ENCODE measurements around the gene FKBP1C.
"Not testable (repeated sequence)": the region's sequence is repeated elsewhere in the genome, so short reads cannot be mapped to it uniquely, and the experiment has no call there.

FKBP1C gene

DNA sequence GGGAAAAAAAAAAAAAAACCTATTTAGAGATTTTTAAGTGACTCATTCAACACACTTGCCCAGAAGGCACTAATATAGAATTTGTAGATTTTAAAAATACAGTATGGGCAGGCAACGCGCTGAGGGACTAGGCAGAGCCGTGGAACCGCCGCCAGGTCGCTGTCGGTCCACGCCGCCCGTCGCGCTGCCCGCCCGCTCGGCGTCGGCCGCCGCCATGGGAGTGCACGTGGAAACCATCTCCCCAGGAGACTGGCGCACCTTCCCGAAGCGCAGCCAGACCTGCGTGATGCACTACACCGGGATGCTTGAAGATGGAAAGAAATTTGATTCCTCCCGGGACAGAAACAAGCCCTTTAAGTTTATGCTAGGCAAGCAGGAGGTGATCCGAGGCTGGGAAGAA lies at the start of gene FKBP1C:
Gene FKBP1C (plus strand): TSS at position 127 of the 400 bp plus-strand sequence.
- not testable (repeated sequence) for DNase-seq

DNA sequence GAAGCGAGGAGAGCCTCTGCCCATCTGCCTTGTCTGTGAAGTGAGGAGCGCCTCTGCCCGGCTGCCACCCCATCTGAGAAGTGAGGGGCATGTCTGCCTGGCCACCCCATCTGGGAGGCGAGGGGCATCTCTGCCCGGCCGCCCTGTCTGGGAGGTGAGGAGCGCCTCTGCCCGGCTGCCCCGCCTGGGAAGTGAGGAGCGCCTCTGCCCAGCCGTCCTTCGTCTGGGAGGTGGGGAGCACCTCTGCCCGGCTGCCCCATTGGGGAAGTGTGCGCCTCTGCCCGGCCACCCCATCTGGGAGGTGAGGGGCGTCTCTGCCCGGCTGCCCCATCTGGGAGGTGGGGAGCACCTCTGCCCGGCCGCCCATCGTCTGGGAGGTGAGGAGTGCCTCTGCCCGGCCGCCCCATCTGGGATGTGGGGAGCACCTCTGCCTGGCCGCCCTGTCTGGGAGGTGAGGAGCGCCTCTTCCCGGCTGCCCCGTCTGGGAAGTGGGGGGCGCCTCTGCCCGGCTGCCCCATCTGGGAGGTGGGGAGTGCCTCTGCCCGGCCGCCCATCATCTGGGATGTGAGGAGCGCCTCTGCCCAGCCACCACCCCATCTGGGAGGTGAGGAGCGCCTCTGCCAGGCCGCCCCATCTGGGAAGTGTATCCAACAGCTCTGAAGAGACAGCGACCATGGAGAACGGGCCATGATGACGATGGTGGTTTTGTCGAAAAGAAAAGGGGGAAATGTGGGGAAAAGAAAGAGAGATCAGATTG lies 47.0 kb upstream of the FKBP1C start:
- DNase-seq: not testable (repeated sequence)

DNA sequence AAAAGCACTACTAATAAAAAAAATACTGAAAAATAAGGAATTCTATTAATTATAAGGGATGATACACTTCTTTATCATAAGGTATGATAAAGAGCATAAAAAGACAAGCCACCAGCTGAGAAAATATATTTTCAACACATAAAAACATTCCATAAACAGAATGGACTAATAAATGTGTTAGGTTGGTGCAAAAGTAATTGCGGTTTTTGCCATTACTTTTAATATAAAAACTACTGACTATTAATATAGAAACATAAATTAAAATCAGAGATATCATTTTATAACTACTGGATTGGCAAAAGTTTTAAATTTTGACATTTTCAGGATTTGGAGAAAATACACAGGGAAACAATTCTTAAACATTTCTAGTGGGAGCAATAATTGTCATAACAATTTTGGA lies 37.1 kb upstream of the FKBP1C start:
- DNase-seq: no peak

DNA sequence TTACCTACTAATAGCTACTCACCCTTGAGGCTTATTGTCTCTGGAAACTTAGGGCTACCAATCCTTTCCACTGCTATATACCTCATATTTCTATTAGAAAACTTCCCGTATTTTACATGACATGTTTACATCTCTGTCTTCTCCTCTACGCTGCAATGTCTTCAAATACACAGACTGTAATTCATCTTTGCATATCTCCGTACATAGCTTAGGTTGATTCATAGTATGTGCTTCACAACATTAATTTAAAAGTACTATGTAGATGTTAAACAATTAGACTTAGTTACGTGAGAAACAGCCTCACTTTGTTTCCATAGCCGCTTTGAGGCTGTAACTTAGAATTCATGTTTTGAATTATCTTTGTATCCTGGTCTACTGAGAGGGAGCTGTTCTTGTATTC lies 35.1 kb upstream of the FKBP1C start:
- no peak for DNase-seq

DNA sequence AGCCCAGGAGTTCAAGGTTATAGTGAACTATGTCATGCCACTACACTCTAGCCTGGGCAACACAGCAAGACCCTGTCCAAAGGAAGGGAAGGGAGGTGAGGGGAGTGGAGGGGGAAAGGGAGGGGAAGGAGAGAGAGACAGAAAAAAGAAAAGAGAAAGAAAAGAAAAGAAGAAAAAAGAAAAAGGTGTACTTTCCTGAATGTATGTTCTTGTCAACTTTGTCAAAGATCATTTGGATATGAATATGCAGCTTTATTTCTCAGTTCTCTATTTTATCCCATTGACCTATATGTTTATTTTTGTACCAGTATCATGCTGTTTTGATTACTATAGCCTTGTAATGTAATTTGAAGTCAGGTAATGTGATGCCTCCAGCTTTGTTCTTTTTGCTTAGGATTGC lies 30.9 kb upstream of the FKBP1C start:
- DNase-seq: no peak

DNA sequence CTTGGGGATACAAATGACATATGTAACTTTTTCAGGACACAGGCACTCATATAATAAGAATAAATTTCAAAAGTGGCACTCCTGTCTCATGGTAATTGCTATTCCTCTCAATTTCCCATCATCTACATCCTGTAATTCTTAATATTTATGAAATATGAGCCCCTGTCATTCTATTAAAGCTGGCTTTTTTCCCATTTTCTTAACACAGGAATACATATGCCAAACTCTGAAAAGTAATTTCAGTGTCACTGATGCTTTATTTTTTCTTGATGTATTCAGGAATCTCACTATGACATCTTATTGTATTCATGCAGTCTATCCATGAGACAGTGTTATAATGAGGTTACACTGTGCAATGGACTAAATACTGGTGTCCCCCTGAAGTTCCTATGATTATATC lies 24.3 kb upstream of the FKBP1C start:
- DNase-seq: no peak

DNA sequence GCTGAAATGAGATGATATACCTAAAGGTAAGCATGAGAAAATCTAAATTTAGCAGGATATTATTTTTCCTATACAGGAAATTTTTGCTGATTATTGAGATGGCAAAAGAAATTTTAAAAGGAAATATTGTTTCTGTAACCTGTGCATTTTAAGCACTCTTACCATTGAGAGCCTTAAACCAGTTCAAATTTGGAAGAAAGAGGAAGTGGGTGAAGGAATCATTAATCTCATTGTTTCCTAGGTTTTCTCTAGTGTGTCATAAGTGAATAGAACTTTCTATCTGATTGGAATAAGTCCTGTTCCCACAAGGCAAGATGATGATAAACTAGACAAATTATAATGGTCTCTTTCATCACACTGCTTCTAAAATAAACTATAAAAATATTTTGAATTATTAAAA lies 22.4 kb upstream of the FKBP1C start:
- DNase-seq: no peak

DNA sequence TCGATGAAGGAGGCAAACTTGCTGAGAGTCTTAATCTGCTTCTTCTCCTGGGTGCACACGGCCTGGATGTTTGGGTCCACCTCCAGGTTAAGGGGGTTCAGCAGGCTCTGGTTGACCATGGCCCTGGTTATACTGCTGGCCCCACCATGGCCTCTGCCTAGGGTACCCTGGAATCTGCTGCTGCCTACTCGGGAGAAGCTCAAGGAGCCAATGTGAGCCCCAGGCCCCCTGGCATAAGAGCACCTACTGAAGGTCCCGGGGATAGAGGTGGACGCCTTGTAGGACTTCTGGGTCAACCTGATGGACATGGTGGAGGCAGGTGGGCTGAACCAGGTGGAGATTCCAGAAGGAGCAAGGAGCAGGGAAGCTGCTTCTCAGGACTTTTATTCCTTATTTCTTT lies 17.9 kb upstream of the FKBP1C start:
- no peak for DNase-seq

DNA sequence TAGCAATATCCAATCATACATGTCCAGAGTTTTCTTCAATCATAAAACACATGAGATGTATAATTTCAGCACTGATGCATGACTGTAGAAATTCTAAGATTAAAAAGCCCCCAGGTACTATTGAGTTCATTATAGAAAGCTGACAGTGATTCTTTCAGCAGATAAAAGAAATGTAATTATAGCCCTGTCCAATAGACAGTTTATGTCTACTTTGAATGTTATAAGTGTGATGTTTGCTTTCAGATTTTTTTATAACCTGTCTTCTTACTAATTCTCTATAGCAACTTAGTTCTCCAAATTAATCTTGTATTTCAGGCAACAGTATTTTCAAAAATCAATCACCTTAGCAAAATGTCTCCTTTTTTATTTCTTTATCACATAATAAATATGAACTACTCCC lies 13.5 kb upstream of the FKBP1C start:
- no peak for DNase-seq

DNA sequence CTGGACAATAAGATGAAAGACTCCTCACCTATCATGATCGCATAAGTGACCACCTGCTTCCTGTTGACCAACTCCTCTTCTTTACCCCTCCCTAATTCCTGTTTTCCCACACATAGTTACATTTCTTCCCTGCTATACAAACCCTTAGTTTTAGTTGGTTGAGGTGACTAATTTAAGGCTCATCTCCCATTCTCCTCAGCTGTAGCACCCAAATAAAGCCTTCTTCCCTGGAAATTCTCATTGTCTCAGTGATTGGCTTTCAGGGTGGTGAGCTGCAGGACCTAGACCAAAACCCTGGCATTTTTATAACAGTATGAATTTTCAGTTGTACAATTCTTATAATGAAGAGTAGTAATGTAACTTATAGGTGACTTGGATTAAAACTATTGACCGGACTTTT lies 2.1 kb downstream of the FKBP1C start:
- DNase-seq: no peak

DNA sequence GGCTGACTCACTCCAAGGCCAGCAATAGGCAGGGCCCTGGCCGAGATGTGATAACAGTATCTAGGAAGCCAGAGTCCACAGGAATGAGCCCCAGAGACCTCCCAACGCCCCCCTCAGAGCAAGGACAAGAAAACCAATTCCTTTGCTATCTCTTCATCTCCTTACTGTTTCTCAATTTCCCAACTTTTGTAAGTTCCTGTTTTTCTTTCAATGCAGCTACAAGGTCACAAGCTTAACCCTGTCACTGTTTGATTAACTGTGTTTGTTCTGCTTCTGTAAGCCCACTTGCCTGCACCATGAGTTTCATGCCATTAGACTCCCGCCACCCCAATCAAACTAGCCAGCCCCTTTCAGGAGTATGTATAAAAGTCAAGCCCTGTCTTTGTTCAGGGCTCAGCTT lies 3.5 kb downstream of the FKBP1C start:
- no peak for DNase-seq

DNA sequence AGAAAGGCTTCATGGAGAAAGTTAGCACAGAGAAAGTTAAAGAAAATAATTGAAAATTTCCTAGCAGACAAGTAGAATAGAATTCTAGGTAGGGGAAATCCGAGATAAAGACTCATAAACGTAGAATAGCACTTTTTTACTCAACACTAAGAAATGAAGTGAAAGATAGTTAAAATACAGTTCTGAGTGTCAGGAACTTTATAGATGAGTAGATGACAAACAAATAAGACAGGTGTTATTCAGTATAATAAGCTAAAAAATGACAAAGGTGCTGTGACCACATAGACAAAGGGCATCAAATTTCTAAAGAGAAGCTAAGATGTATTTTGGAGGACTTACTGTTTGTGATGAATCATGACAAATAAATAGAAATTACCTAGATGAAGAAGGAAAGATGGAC lies 12.9 kb downstream of the FKBP1C start:
- DNase-seq: no peak

DNA sequence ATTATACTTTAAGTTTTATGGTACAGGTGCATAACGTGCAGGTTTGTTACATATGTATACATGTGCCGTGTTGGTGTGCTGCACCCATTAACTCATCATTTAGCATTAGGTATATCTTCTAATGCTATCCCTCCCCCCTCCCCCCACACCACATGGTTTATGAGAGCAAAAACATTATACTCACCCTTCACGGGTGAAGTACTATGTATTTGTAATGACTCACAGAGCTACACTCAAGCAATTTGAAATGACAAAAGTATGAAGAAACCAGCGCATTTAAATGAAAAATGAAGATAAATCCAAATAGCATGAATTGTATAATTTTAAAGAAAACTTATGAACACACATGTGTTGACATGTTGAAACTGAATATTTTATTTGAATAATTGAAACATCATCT lies 14.7 kb downstream of the FKBP1C start:
- DNase-seq: not testable (repeated sequence)

DNA sequence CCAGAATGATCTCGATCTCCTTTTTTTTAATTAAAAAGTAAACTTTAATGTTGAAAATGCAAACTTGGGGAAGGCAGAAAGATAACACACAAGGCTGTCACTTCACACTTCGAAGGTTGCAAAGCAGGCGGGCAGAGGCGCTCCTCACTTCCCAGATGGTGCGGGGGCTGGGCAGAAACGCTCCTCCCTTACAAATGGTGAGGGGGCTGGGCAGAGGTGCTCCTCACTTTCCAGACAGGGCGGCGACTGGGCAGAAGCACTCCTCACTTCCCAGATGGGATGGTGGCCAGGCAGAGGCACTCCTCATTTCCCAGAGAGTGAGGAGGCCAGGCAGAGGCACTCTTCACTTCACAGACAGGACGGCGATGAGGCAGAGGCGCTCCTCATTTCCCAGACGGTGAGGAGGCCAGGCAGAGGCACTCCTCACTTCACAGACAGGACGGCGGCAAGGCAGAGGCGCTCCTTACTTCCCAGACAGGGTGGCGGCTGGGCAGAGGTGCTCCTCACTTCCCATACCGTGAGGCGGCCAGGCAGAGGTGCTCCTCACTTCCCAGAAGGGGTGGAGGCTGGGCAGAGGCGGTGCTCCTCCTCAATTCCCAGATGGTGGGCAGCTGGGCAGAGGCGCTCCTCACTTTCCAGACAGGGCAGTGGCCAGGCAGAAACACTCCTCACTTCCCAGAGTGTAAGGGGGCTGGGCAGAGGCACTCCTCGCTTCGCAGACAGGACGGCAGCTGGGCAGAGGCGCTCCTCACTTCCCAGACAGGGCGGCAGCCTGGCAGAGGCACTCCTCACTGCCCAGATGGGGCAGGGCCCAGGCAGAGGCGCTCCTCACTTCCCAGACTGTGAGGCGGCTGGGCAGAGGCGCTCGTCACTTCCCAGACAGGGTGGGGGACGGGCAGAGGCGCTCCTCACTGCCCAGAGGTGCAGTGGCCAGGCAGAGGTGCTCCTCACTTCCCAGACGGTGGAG lies 16.9 kb downstream of the FKBP1C start:
- not testable (repeated sequence) for DNase-seq

DNA sequence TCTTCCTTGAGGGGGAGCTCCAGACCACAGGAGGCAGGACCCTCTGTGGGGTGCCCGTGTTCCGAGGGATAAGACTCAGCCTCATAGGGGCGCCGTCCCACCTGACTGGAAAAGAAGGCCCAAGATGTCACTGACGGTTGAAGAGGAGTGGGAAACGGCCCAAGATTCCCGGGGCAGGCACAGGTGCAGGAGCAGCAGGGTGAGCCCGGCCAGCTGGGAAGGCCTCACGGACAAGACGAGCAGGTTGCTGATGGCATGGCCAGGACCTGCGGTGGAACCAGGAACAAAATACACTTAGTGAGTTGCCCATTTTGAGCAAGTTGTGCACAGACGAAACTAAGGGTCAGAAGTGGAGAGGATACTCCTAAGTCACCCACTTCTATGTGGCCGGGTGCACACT lies 18.8 kb downstream of the FKBP1C start:
- DNase-seq: not testable (repeated sequence)

DNA sequence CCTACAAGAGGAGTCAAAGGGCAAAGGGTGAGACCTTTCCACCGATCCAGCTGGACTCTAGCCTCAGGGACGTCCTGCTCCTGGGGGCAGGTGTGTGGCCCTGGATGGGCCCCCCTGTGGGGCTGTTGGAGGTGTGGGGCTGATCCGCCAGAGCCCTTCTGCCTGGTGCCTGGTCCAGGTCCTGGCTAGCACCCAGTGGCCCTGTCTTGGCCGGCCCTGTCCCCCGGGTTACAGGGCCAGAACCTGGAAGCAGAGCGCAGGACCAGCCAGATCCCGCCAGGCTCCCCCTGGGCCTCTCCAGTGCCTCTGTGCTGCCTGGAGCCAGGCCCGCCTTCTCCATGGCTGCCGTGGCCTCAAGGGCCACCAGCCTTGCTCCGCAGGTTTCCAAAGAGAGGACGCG lies 19.2 kb downstream of the FKBP1C start:
- DNase-seq: not testable (repeated sequence)

DNA sequence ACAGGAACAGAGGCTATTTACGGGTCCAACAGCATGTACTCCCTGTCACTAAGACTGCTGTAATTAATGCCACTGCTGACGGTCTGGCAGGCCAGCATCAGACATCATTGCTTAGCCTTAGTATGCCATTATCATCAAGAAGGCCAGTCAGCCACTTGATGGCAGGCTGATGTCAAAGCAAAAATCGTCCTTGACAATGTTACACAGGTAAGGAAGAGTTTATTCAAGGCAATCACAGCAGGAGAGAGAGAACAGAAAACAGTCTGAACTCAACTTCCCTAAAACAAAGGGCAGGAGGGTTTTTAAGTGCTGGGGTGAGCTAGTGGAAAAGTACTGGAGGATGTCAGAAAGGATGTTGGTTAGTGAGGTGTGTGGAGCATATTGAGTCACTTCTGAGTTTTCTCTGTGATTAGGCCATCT lies 25.1 kb downstream of the FKBP1C start:
- no peak for DNase-seq

DNA sequence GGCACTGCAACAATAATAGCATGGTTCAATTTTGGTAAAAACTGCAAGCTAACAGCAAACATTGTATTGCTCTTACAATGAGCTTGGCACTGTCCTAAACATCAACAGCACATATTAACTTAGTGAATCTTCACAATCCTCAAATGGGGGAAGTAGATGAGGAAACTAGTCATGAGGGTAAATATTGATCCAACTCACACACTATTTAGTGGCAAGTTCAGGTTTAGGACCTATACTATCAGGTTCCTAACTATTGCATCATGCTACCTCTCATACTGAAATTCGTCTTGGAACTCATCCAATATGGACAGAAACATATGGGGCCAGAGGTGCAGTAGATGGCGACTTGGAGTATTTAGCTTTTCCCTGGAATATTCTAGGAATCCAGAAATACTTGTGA lies 34.2 kb downstream of the FKBP1C start:
- no peak for DNase-seq

DNA sequence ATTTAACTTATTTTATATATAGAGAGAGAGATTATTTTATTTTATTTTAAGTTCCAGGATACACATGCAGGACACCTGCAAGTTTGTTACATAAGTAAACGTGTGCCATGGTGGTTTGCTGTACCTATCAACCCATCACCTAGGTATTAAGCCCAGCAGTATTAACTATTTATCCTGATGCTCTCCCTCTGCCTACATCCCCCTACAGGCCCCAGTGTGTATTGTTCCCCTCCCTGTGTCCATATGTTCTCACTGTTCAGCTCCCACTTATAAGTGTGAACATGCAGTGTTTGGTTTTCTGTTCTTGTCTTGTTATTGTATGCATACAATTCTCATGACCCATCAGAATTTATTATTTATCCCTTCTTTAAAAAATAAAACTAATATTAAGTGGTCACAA lies 34.6 kb downstream of the FKBP1C start:
- DNase-seq: no peak

DNA sequence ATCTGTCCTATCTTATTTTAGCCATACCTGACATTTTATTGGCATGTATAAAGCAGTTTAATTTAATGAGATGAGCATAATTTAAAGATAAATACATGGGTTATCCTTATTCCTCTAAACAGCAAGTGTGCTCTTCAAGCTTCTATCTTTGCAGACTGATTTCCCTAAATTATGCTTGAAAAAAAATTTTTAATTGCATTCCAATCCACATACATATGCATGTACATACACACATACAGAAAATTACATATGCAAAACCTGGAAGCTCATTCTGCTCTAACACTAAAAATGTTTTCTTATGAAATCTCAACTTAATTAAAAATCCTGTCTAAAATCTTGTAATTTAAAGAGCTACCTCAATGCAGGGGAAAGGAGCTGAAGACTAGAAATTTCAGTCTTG lies 35.3 kb downstream of the FKBP1C start:
- no peak for DNase-seq

DNA sequence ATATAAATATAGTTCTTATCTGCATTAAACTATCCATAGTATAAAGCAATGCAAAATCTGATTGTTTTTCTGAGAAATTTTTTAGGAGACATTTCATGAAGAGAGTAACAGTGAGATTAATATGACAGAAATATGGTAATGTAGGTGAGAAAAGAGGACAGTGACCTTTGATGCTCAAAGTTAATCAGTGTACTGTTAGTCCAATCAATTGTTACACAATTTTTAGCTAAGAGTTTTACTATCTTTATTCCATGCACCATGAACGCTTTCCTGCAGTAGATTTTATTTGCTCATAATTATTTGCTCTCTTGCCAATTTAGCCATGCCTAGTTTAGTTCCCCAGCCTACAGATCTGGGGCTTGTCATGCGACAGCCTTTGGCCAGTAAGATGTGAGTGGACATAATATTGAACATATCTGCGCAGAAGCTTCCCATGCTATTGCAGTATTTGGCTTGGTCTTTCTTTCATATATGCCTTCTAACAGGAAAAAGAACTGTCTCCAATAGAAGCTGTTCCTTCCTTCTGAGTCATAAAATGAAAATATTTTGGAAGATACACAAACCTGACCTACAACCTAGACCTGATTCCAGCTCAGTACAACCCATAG lies 38.7 kb downstream of the FKBP1C start:
- DNase-seq: no peak

DNA sequence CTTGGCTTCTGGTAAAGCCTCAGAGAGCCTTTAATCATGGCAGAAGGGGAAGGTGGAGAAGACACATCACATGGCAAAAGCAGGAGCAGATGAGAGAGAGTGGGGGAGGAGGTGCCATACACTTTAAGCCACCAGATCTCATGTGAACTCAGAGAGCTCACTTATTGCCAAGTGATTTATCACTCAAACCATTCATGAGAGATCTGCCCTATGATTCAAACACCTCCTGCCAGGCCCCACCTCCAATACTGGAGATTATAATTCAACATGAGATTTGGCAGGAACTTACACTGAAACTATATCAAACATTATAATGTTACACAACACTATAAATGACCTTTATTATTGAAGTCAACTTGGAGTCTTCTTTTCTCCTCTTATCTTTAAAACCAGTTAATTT lies 47.9 kb downstream of the FKBP1C start:
- DNase-seq: no peak

DNA sequence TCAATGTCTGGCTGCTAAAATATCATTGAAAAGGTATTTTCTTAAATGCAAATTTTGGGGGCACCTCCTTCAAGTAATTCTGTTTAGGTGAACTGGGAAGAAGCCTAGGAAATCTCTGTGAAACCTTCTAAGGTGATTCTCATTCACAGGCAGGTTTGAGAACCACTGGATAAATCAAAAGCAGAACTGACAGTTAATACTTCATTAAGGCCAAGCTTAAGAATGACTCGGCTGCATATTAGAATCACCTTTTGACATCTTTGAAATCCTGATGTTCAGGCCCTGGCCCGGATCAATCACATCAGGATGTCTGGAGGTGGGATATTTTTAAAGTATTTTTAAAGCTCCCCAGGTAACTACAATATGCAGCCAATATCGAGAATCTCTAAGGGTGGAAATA lies 50.6 kb downstream of the FKBP1C start:
- DNase-seq: no peak

All from fibroblast of skin of right biceps (primary cell).